ENCODE results near the gene PCMTD2.
A peak's percentile ranks its signal among the peaks of the same experiment; 100 is the strongest.
"Not testable (repeated sequence)": the region's sequence is repeated elsewhere in the genome, so short reads cannot be mapped to it uniquely, and the experiment has no call there.

DNA sequence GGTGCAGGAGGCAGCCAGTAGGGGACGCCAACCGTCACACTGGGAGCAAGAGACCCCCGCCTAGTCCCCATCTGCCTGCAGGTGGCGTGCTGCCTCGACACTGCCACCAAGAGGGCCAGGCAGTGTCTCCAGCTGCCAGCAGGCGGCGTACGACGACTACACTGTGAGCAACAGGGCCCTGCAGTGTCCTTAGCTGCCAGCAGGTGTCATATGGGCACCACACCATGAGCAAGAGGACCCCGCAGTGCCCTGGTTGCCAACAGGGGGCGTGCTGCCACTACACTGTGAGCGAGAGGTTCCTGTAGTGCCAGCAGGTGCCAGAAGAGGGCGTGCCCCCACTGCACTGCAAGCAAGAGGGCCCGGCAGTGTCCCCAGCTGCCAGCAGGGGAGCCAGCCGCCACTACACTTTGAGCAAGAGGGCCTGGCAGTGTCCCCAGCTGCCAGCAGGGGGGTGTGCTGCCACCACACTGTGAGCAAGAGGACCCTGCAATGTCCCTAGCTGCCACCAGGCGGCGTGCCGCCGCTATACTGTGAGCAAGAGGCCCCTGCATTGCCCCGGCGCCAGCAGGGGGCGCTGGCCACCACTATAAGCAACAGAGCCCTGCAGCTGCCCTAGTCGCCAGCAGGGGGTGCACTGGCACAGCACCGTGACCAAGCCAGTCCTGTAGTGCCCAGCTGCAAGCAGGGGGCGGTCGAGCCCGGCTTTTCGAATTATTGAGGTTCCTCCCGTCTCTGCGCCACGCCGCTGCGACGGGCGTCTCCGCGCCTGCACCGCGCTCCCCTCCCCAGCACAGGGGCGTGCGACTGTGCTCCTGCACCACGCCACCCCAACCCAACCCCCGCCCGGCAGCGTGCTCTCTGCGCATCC is 30.3 kb downstream of the PCMTD2 start:
- not testable (repeated sequence) for TF ChIP-seq ZNF335 (tag by site-specific recombination; conservative IDR thresholded peaks at IDR 0.05); ZNF239 (tag by site-specific recombination; IDR thresholded peaks at IDR 0.05); ZNF140 (tag by site-specific recombination; IDR thresholded peaks at IDR 0.05)
- TF ChIP-seq, protein P1, sequence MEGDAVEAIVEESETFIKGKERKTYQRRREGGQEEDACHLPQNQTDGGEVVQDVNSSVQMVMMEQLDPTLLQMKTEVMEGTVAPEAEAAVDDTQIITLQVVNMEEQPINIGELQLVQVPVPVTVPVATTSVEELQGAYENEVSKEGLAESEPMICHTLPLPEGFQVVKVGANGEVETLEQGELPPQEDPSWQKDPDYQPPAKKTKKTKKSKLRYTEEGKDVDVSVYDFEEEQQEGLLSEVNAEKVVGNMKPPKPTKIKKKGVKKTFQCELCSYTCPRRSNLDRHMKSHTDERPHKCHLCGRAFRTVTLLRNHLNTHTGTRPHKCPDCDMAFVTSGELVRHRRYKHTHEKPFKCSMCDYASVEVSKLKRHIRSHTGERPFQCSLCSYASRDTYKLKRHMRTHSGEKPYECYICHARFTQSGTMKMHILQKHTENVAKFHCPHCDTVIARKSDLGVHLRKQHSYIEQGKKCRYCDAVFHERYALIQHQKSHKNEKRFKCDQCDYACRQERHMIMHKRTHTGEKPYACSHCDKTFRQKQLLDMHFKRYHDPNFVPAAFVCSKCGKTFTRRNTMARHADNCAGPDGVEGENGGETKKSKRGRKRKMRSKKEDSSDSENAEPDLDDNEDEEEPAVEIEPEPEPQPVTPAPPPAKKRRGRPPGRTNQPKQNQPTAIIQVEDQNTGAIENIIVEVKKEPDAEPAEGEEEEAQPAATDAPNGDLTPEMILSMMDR (tag by site-specific recombination; IDR thresholded peaks at IDR 0.05): peak; percentile 77
- TF ChIP-seq, protein P2, sequence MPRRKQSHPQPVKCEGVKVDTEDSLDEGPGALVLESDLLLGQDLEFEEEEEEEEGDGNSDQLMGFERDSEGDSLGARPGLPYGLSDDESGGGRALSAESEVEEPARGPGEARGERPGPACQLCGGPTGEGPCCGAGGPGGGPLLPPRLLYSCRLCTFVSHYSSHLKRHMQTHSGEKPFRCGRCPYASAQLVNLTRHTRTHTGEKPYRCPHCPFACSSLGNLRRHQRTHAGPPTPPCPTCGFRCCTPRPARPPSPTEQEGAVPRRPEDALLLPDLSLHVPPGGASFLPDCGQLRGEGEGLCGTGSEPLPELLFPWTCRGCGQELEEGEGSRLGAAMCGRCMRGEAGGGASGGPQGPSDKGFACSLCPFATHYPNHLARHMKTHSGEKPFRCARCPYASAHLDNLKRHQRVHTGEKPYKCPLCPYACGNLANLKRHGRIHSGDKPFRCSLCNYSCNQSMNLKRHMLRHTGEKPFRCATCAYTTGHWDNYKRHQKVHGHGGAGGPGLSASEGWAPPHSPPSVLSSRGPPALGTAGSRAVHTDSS (tag by site-specific recombination; IDR thresholded peaks at IDR 0.05): not testable (repeated sequence)
- TF ChIP-seq KLF10 (tag by site-specific recombination; IDR thresholded peaks at IDR 0.05): peak; percentile 14; the same call in 1 of the 2 replicates
- TF ChIP-seq, protein P3, sequence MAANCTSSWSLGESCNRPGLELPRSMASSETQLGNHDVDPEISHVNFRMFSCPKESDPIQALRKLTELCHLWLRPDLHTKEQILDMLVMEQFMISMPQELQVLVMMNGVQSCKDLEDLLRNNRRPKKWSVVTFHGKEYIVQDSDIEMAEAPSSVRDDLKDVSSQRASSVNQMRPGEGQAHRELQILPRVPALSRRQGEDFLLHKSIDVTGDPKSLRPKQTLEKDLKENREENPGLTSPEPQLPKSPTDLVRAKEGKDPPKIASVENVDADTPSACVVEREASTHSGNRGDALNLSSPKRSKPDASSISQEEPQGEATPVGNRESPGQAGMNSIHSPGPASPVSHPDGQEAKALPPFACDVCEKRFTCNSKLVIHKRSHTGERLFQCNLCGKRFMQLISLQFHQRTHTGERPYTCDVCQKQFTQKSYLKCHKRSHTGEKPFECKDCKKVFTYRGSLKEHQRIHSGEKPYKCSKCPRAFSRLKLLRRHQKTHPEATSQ (tag by site-specific recombination; IDR thresholded peaks at IDR 0.05): 0 out of 2 replicates have a peak, but pooled peaks have one; percentile 47
- TF ChIP-seq, protein P4, sequence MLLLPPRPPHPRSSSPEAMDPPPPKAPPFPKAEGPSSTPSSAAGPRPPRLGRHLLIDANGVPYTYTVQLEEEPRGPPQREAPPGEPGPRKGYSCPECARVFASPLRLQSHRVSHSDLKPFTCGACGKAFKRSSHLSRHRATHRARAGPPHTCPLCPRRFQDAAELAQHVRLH (tag by site-specific recombination; IDR thresholded peaks at IDR 0.05): not testable (repeated sequence)
